HG03460 (cell line): Measurements from ENCODE around the gene SERINC5.
A peak's percentile ranks its signal among the peaks of the same experiment; 100 is the strongest.
"Not testable (repeated sequence)": the region's sequence is repeated elsewhere in the genome, so short reads cannot be mapped to it uniquely, and the experiment has no call there.

Source experiments
- ATAC-seq: cut with Tn5 transposase; IDR thresholded peaks from one replicate; pipeline ENCODE4 v1.9.1; 2021; ENCODE audit not compliant: unreplicated experiment

Gene SERINC5

DNA sequence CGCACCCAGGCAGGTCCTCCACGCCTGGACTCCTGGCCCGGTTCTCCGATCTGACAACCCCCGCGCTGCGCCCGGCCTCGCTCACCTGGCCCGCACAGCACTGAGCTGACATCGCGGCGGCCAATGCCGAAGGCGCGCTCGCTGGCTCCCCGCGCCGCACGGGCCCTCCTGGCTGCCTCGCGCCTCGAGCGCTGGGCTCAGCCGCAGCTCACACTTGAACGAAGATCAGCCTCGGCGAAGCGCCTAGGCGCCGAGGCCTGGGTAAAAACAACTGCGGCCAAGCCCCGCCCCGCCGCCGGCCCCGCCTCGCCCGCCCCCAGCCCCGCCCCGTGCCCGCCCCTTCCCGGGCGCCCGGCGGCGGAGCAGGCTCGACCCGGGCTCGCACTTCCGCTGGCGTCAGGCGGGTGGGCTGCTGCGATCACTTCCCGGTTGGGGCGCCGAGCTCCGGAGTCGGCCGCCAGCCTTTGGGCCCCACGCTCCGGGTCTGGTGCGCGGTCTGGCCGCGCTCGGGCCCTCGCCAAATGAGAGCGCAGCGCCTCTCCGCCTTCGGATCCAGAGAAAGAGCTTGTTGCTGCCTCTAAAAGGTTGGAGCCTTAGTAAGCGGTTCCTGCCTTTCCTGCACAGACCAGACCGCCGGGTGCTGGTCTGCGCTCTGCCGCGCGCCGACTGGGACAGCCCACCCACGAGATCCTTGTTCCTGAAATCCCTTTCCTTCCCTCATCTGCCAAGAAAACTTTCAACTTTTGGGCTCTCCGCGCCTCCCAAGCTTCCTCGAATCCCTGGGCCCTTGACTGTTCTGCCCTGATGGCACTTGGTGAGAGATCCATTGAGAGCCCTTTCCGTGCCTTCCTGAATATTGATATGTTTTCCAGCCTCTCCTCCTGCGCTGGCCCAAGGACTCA is at the start of gene SERINC5:
TSS of gene SERINC5 (minus strand) at position 238 of the 902 bp plus-strand sequence. CDS start at position 112, 126 bp downstream.
- peak; percentile 84 for ATAC-seq

DNA sequence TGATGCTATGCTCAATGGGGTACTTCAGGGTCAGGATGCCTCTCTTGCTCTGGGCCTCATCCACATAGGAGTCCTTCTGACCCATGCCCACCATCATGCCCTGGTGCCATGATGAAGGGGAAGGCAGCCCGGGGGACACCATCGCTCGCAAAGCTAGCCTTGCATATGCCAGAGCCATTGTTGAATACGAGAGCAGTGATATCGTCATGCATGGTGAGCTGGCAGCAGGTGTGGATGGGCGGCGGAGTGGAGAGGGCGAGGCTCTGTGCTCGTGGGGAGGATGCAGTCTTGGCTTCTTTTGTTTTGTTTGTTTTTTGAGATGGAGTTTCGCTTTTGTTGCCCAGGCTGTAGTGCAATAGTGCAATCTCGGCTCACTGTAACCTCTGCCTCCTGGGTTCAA is 46.8 kb upstream of the SERINC5 start:
- no peak for ATAC-seq

DNA sequence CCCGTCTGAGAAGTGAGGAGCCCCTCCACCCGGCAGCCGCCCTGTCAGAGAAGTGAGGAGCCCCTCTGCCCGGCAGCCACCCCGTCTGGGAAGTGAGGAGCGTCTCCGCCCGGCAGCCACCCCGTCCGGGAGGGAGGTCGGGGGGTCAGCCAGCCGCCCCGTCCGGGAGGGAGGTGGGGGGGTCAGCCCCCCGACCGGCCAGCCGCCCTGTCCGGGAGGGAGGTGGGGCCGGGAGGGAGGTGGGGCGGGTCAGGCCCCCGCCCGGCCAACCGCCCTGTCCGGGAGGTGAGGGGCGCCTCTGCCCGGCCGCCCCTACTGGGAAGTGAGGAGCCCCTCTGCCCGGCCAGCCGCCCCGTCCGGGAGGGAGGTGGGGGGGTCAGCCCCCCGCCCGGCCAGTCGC is 45.5 kb upstream of the SERINC5 start:
- ATAC-seq: not testable (repeated sequence)

DNA sequence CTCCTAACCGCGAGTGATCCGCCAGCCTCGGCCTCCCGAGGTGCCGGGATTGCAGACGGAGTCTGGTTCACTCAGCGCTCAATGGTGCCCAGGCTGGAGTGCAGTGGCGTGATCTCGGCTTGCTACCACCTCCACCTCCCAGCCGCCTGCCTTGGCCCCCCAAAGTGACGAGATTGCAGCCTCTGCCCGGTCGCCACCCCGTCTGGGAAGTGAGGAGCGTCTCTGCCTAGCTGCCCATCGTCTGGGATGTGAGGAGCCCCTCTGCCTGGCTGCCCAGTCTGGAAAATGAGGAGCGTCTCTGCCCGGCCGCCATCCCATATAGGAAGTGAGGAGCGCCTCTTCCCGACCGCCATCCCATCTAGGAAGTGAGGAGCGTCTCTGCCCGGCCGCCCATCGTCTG is 44.9 kb upstream of the SERINC5 start:
- ATAC-seq: not testable (repeated sequence)

DNA sequence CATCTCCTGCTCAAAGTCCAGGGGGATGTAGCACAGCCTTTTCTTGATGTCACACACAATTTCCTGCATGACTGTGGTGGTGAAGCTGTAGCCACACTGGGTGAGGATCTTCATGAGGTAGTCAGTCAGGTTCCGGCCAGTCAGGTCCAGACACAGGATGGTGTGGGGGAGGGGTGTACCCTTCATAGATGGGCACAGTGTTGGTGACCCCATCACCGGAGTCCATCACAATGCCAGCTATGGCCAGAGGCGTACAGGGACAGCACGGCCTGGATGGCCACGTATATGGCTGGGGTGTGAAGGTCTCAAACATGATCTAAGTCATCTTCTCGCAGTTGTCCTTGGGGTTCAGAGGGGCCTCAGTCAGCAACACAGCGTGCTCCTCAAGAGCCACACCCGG is 44.3 kb upstream of the SERINC5 start:
- no peak for ATAC-seq

DNA sequence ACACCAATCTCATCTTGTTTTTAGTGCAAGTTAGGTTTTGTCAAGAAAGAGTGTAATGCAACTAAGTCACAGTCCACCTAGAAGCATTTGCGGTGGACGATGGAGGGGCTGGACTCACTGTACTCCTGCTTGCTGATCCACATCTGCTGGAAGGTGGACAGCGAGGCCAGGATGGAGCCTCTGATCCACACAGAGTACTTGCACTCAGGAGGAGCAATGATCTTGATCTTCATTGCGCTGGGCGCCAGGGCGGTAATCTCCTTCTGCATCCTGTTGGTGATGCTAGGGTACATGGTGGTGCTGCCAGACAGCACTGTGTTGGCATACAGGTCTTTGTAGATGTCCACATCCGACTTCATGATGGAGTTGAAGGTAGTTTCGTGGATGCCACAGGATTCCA is 43.8 kb upstream of the SERINC5 start:
- ATAC-seq: no peak

DNA sequence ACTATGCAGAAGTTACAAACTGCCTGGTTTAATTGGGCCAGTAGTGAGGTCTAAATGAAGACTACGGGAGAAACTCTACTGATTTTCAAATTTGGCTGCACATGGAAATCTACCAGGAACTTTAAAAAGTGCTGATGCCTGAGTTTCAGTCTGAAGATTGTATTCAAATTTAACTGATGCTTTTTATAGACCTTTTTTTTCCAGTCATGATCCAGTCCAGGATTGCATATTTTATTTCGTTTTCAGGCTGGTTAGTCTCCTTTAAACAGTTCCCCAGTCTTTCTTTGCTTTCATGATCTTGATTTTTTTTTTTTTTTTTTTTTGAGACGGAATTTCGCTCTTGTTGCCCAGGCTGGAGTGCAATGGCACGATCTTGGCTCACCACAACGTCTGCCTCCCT is 40.3 kb upstream of the SERINC5 start:
- no peak for ATAC-seq

DNA sequence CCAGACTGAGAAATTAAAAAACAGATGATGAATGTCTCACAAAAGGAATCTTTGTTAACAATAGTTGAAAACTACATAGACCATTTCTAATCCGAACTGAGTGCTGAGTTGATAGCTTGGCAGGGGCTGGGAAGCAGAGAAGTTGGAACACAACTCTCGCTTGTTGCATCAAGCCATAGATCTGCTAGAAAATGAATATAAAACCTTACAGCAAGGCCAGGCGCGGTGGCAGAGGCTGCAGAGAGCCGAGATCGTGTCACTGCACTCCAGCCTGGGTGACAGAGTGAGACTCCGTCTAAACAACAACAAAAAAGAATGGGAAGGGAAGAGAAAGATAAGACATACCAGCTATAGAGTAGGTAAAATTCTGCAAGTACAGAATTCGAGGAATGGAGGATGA is 35.9 kb upstream of the SERINC5 start:
- ATAC-seq: no peak

DNA sequence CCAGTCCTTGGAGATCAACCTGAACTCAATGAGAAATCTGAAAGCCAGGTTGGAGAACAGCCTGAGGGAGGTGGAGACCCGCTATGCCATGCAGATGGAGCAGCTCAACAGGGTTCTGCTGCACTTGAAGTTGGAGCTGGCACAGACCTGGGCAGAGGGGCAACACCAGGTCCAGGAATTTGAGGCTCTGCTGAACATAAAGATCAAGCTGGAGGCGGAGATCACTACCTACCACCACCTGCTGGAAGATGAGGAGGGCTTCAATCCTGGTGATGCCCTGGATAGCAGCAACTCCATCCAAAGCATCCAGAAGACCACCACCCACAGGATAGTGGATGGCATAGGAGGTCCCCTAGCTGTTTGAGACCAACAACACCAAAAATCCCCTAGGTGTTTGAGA is 33.5 kb upstream of the SERINC5 start:
- ATAC-seq: no peak

DNA sequence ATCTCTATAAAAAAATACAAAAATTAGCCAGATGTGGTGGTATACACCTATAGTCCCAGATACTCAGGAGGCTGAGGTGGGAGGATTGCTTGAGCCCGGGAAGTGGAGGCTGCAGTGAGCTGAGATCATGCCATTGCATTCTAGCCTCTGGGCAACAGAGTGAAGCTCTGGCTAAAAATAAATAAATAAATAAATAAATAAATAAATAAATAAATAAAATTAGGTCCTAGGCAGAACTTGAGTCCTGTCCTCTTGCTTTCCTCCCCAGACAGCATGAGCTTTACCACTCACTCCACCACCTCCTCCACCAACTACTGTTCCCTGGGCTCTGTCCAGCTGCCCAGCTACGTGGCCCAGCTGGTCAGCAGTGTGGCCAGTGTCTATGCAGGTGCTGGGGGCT is 32.3 kb upstream of the SERINC5 start:
- ATAC-seq: no peak

DNA sequence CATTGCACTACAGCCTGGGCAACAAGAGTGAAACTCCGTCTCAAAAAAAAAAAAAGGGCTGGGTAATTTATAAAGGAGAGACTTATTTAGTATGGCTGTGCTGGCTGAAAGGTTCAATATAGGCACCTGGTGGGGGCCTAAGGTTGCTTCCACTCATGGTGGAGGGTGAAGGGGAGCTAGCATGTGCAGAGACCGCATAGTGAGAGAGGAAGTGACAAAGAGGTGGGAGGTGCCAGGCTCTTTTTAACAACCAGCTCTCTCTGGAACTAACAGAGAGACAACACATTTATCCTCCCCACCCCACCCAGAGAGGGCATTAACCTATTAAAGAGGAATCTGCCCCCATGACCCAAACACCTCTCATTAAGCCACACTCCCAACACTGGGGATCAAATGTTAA is 28.9 kb upstream of the SERINC5 start:
- ATAC-seq: no peak

DNA sequence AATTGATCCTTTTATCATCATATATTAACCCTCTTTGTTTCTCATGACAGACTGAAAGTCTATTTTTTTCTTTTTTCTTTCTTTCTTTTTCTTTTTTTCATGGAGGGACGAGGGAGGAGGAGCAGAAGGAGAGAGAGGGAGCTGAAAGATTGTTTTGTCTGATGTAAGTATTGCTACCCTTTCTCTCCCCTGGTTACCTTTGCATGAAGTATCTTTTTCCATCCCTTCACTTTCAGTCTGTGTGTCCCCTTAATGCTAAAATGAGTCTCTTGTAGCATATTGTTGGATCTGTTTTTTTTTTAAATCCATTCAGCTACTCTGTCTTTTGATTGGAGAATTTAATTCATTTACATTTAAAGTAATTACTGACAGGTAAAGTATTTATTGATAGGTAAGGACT is 27.5 kb upstream of the SERINC5 start:
- no peak for ATAC-seq

DNA sequence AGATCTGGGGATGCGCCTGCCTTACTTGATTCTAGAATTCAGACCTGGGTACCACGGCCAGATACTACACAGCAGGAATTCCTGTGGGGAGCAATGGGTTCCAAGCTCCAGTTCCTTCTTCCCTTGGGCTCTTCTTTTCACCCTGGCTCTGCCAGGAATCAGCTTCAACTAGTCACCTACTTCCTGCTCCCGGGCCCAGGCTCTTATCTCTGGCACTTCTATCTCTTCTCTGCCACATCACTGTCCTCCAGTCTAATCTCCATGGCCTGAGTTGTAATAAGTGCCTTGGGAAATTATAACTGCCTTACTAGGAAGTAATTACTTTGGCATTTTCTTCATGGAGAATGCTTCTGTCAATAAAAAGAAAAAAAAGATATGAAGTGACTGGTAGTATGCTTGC is 26.2 kb upstream of the SERINC5 start:
- ATAC-seq: no peak

DNA sequence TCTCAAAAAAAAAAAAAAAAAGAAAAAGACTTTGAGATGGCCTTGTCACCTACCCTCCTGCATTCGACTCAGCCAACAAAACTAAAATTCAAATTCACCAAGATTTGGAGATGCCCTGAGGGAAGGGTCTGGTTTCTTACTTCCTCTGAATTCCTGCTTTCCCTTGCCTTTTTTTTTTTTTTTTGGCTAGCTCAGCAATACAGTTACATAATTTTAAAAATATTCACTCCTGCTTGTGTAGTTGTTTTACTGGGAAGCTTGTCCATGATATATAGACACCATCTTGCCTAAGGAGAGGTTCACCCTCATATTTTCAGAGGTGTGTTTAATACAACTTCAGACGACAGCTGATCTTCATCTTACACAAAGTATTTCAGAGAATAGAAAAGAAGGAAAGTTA is 21.3 kb upstream of the SERINC5 start:
- ATAC-seq: no peak

DNA sequence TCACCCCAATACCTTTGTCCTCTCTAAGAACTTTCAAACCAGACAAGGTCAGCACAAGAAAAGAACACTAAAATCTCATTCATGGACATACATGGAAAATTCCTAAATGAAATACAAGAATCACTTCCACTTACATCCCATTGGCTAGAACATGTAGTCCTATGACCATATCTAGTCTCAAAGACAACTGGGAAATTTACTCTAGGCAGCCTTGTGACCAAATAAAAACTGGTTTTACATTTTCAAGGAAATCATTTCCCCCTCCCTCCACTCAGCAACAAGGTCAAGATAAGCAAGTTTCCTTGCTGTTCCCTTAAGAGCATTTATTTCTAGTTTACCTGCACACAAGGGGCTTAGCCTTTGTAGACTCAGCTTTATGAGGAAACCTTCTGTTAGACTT is 20.3 kb upstream of the SERINC5 start:
- ATAC-seq: no peak

DNA sequence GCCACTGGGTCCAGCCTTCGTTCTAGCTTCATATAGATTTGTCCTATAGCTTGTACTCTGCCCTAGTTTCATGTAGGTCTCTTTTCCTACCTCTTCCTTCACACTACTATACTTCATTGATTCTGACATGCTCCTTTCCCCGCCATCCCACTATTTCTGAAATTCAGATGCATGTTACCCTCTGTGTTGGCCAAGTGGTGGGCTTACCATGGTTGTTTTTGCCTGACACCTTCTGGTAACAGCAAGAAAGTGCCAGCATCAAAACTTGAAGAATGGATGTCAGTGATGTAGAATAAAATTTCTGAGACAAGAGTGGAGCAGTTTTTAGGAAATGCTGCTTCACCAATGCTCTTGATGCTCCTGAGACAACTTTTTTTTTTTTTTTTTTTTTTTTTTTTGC is 19.5 kb upstream of the SERINC5 start:
- ATAC-seq: no peak

DNA sequence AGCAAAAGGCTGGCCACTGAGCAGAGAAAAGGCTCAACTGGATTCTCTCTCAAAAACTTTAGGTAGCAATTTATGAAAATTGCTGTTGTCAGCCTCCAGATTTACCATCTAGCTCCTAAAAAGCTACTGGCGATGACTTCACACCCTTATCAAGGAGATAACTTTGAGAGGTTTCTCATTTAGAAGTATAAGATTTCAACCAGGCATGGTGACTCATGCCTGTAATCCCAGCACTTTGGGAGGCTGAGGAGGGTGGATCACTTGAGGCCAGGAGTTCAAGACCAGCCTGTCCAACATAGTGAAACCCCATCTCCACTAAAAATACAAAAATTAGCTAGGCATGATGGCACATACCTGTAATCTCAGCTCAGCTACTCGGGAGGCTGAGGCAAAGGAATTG is 14.7 kb upstream of the SERINC5 start:
- not testable (repeated sequence) for ATAC-seq

DNA sequence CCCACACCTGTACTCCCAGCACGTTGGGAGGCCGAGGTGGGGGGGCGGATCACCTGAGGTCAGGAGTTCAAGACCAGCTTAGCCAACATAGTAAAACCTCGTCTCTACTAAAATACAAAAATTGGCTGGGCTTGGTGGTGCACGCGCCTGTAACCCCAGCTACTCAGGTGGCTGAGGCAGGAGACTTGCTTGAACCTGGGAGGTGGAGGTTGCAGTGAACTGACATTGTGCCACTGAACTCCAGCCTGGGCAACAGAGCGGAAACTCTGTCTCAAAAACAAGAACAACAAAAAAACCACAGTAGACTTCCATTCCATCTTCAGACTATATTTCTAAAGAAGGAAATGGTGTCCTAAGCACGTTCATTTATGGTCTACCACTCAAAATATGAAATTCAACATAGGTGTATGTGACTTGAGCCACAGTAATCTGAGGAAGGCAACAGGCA is 14.2 kb upstream of the SERINC5 start:
- ATAC-seq: no peak

DNA sequence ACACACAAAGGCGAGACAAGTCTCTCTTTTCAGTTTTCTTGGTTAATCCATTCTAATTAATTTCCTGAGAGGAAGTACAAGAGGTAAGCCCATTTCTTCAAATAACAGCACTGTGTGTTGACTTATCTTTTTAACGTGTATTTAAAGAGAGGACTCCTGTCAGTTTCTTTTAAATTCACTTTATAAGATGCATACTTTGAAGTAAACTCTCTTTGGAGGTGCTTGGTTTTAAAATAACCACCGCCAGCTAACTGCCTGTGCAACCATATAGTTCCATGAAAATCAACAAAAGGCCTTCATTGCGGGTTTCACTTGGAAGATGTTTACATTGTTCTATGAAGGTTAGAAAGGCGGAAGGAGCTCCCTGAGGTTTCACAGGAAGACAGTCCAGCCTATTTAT is 13.1 kb upstream of the SERINC5 start:
- no peak for ATAC-seq

DNA sequence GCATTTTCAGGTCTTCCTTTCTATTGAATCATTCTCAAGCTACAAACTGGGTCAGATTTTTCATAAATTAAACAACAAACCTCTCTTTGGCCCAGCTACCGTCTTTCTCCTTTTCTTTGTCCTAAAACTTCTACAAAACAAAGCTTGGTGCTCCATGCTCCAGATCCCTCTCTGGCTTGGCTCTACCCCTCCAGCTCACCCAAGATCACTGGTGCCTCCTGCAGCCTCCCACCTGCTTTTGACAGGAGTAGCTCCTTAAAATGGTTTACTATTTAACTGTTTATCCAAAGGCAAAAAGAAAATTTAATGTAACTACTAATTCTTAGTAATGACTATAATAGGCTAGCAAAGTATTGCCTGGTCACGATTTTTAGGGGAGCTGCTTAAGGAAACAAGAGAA is 10.7 kb upstream of the SERINC5 start:
- ATAC-seq: no peak

DNA sequence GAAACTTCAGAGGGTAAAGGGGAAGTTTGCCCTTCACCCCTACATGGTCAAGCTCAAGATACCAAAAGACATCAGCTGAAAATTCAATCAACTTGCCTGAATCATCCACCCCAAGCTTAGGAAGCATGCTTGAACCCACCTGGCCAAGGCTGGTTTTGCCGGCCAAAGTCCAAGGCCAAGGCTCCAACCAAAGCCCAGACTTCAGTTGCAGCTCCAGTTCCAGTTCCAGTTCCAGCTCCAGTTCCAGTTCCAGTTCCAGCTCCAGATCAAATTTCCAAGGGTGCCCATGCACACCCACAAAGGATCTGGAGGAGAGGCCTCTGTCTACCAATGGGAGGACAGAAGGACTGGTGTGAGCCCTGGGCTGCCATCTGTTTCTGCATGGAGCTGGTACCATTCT is 4.6 kb upstream of the SERINC5 start:
- no peak for ATAC-seq

DNA sequence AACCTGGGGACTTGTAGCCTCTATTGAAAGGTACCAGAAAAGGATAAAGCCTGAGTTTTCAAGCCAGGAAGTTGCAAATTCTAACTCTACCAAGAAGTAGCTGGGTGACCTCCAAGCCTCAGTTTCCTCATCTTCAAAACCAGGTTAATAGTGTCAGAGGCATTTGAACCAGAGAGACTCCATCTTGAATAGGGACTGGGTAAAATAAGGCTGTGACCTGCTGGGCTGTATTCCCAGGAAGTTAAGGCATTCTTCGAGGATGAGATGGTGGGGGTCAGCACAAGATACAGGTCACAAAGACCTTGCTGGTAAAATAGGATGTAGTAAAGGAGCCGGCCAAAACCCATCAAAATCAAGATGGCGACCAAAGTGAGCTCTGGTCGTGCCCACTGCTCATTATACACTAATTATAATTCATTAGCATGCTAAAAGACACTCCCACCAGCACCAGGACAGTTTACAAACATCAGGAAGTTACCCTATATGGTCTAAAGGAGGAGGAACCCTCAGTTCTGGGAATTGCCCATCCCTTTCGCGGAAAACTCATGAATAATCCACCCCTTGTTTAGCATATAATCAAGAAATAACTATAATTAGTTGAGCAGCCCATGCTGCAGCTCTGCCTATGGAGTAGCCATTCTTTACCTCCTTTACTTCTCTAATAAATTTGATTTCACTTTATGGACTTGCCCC is 3.8 kb upstream of the SERINC5 start:
- no peak for ATAC-seq
